Measurements from ENCODE around the gene FADS6. TPM values are rescaled to one million over a fixed set of nuclear protein-coding genes. Genes with fewer than 3 reads are reported as not detected.

The FADS6 gene
- total and polyA plus RNA-seq, 2 of the 13 experiments (the other 11 are each of a cell fraction or from before 2014, with no cell fraction given) = 0.11 TPM

- TF ChIP-seq, protein P1, sequence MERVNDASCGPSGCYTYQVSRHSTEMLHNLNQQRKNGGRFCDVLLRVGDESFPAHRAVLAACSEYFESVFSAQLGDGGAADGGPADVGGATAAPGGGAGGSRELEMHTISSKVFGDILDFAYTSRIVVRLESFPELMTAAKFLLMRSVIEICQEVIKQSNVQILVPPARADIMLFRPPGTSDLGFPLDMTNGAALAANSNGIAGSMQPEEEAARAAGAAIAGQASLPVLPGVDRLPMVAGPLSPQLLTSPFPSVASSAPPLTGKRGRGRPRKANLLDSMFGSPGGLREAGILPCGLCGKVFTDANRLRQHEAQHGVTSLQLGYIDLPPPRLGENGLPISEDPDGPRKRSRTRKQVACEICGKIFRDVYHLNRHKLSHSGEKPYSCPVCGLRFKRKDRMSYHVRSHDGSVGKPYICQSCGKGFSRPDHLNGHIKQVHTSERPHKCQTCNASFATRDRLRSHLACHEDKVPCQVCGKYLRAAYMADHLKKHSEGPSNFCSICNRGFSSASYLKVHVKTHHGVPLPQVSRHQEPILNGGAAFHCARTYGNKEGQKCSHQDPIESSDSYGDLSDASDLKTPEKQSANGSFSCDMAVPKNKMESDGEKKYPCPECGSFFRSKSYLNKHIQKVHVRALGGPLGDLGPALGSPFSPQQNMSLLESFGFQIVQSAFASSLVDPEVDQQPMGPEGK (CRISPR knock-in tag; IDR thresholded peaks at IDR 0.05) = peak; percentile 17; the same call in 1 of the 2 replicates
- TF ChIP-seq KAT7 (CRISPR knock-in tag; IDR thresholded peaks at IDR 0.05; ENCODE audit: borderline replicate concordance) (no peak), E2F1 (CRISPR knock-in tag; IDR thresholded peaks at IDR 0.05) (no peak), ASH2L (IDR thresholded peaks at IDR 0.05; ENCODE audit: insufficient read length, low read depth, low read length) (peak; percentile 20), KDM5B (CRISPR knock-in tag; IDR thresholded peaks at IDR 0.05; ENCODE audit: borderline replicate concordance) (0 out of 2 replicates have a peak, but pooled peaks have one; percentile 3), TOE1 (CRISPR knock-in tag; IDR thresholded peaks at IDR 0.05) (no peak), ZNF230 (CRISPR knock-in tag; IDR thresholded peaks at IDR 0.05) (no peak), HNF4G (IDR thresholded peaks at IDR 0.05; ENCODE audit: borderline replicate concordance, low read depth, low read length) (no peak), HNF4G (CRISPR knock-in tag; IDR thresholded peaks at IDR 0.05; ENCODE audit: borderline replicate concordance, low read depth) (no peak)
- TF ChIP-seq, protein P2, sequence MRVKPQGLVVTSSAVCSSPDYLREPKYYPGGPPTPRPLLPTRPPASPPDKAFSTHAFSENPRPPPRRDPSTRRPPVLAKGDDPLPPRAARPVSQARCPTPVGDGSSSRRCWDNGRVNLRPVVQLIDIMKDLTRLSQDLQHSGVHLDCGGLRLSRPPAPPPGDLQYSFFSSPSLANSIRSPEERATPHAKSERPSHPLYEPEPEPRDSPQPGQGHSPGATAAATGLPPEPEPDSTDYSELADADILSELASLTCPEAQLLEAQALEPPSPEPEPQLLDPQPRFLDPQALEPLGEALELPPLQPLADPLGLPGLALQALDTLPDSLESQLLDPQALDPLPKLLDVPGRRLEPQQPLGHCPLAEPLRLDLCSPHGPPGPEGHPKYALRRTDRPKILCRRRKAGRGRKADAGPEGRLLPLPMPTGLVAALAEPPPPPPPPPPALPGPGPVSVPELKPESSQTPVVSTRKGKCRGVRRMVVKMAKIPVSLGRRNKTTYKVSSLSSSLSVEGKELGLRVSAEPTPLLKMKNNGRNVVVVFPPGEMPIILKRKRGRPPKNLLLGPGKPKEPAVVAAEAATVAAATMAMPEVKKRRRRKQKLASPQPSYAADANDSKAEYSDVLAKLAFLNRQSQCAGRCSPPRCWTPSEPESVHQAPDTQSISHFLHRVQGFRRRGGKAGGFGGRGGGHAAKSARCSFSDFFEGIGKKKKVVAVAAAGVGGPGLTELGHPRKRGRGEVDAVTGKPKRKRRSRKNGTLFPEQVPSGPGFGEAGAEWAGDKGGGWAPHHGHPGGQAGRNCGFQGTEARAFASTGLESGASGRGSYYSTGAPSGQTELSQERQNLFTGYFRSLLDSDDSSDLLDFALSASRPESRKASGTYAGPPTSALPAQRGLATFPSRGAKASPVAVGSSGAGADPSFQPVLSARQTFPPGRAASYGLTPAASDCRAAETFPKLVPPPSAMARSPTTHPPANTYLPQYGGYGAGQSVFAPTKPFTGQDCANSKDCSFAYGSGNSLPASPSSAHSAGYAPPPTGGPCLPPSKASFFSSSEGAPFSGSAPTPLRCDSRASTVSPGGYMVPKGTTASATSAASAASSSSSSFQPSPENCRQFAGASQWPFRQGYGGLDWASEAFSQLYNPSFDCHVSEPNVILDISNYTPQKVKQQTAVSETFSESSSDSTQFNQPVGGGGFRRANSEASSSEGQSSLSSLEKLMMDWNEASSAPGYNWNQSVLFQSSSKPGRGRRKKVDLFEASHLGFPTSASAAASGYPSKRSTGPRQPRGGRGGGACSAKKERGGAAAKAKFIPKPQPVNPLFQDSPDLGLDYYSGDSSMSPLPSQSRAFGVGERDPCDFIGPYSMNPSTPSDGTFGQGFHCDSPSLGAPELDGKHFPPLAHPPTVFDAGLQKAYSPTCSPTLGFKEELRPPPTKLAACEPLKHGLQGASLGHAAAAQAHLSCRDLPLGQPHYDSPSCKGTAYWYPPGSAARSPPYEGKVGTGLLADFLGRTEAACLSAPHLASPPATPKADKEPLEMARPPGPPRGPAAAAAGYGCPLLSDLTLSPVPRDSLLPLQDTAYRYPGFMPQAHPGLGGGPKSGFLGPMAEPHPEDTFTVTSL (CRISPR knock-in tag; IDR thresholded peaks at IDR 0.05; ENCODE audit: borderline replicate concordance) = no peak
- TF ChIP-seq, protein P3, sequence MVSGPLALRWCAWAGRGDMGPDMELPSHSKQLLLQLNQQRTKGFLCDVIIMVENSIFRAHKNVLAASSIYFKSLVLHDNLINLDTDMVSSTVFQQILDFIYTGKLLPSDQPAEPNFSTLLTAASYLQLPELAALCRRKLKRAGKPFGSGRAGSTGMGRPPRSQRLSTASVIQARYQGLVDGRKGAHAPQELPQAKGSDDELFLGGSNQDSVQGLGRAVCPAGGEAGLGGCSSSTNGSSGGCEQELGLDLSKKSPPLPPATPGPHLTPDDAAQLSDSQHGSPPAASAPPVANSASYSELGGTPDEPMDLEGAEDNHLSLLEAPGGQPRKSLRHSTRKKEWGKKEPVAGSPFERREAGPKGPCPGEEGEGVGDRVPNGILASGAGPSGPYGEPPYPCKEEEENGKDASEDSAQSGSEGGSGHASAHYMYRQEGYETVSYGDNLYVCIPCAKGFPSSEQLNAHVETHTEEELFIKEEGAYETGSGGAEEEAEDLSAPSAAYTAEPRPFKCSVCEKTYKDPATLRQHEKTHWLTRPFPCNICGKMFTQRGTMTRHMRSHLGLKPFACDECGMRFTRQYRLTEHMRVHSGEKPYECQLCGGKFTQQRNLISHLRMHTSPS (CRISPR knock-in tag; IDR thresholded peaks at IDR 0.05; ENCODE audit: low read depth) = no peak
- TF ChIP-seq, protein P4, sequence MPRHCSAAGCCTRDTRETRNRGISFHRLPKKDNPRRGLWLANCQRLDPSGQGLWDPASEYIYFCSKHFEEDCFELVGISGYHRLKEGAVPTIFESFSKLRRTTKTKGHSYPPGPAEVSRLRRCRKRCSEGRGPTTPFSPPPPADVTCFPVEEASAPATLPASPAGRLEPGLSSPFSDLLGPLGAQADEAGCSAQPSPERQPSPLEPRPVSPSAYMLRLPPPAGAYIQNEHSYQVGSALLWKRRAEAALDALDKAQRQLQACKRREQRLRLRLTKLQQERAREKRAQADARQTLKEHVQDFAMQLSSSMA (CRISPR knock-in tag; IDR thresholded peaks at IDR 0.05) = no peak
Measured at GRCh38 chr17:74922694-74923537, 29.5 kb upstream of the FADS6 start, which contains the start of gene USH1G (continued).
